NCI-H128 (cell line): ENCODE data around the gene TOGARAM2.

Experiments used
- DNase-seq: peaks from one replicate; lab custom pipeline; 2025; ENCODE audit not compliant: unreplicated experiment; lab: John Stamatoyannopoulos, UW

The TOGARAM2 gene

GRCh38 chr2:29017716-29018435 lies 36.8 kb downstream of the TOGARAM2 start:
- no peak for DNase-seq

GRCh38 chr2:29021886-29022285 lies 40.8 kb downstream of the TOGARAM2 start:
- no peak for DNase-seq

- no peak for DNase-seq
These were observed 41.6 kb downstream of the TOGARAM2 start for GRCh38 chr2:29022679-29023078.

- DNase-seq: no peak
These were observed 42.1 kb downstream of the TOGARAM2 start for GRCh38 chr2:29023188-29023587.

GRCh38 chr2:29024882-29025430 lies 43.9 kb downstream of the TOGARAM2 start:
- DNase-seq: no peak

GRCh38 chr2:29025711-29026110 lies 44.6 kb downstream of the TOGARAM2 start:
- no peak for DNase-seq

- no peak for DNase-seq
These were observed 49.9 kb downstream of the TOGARAM2 start for GRCh38 chr2:29031046-29031445.

GRCh38 chr2:29032189-29032588 lies 51.1 kb downstream of the TOGARAM2 start:
- no peak for DNase-seq

- no peak for DNase-seq
These were observed 52.1 kb downstream of the TOGARAM2 start for GRCh38 chr2:29033172-29033571.

GRCh38 chr2:29033656-29034055 lies 52.6 kb downstream of the TOGARAM2 start:
- no peak for DNase-seq

- DNase-seq: no peak
These were observed 54.1 kb downstream of the TOGARAM2 start for GRCh38 chr2:29035016-29035745.

GRCh38 chr2:29039718-29040480 lies 58.8 kb downstream of the TOGARAM2 start:
- no peak for DNase-seq

GRCh38 chr2:29040552-29040951 lies 59.5 kb downstream of the TOGARAM2 start:
- no peak for DNase-seq

- DNase-seq: no peak
These were observed 60.1 kb downstream of the TOGARAM2 start for GRCh38 chr2:29041161-29041660.

GRCh38 chr2:29042561-29043075 lies 61.5 kb downstream of the TOGARAM2 start:
- no peak for DNase-seq

- DNase-seq: no peak
These were observed 63.4 kb downstream of the TOGARAM2 start for GRCh38 chr2:29044459-29044858.

- DNase-seq: no peak
These were observed 65.2 kb downstream of the TOGARAM2 start for GRCh38 chr2:29046321-29046720.

GRCh38 chr2:29047083-29047845 lies 66.2 kb downstream of the TOGARAM2 start:
- no peak for DNase-seq

GRCh38 chr2:29050591-29050990 lies 69.5 kb downstream of the TOGARAM2 start:
- no peak for DNase-seq

- no peak for DNase-seq
These were observed 70.6 kb downstream of the TOGARAM2 start for GRCh38 chr2:29051730-29052129.
